ENCODE measurements around the gene MRPS16.

The MRPS16 gene

GRCh38 chr10:73281097-73281496 is 28.7 kb upstream of the MRPS16 start:
- no peak for DNase-seq (ENCODE audit: extremely low read depth, insufficient read length)
- H3K36me3 ChIP-seq (ENCODE audit: control insufficient read depth, insufficient read depth, low read length) = no peaks in the 10 kb centered on the region
- no peaks in the 10 kb centered on the region for H3K27me3 ChIP-seq (replicated peaks; ENCODE audit: control insufficient read depth, insufficient read depth, low read length)
- H3K4me3 ChIP-seq (replicated peaks; ENCODE audit: low read depth, low read length) = no peak overlapping the region
- TF ChIP-seq CTCF (IDR thresholded peaks at IDR 0.05; ENCODE audit: insufficient read depth, low read length, poor library complexity, severe bottlenecking) = no peak

GRCh38 chr10:73264423-73264822 is 12.0 kb upstream of the MRPS16 start:
- DNase-seq (ENCODE audit: extremely low read depth, insufficient read length) = no peak
- Histone ChIP-seq H3K4me3 (replicated peaks; ENCODE audit: low read depth, low read length) (no peak overlapping the region), H3K27me3 (replicated peaks; ENCODE audit: control insufficient read depth, insufficient read depth, low read length) (no peaks in the 10 kb centered on the region), H3K36me3 (ENCODE audit: control insufficient read depth, insufficient read depth, low read length) (no peaks in the 10 kb centered on the region)
- no peak for TF ChIP-seq CTCF (IDR thresholded peaks at IDR 0.05; ENCODE audit: insufficient read depth, low read length, poor library complexity, severe bottlenecking)

- no peak for DNase-seq (ENCODE audit: extremely low read depth, insufficient read length)
- H3K27me3 ChIP-seq (replicated peaks; ENCODE audit: control insufficient read depth, insufficient read depth, low read length) = no peaks in the 10 kb centered on the region
- TF ChIP-seq CTCF (IDR thresholded peaks at IDR 0.05; ENCODE audit: insufficient read depth, low read length, poor library complexity, severe bottlenecking) = peak; percentile 44
- no peaks in the 10 kb centered on the region for H3K36me3 ChIP-seq (ENCODE audit: control insufficient read depth, insufficient read depth, low read length)
- H3K4me3 ChIP-seq (replicated peaks; ENCODE audit: low read depth, low read length) = no peak overlapping the region
These were observed 11.4 kb upstream of the MRPS16 start for GRCh38 chr10:73263693-73264347.

- no peak for TF ChIP-seq CTCF (IDR thresholded peaks at IDR 0.05; ENCODE audit: insufficient read depth, low read length, poor library complexity, severe bottlenecking)
- H3K27me3 ChIP-seq (replicated peaks; ENCODE audit: control insufficient read depth, insufficient read depth, low read length) = no peaks in the 10 kb centered on the region
- DNase-seq (ENCODE audit: extremely low read depth, insufficient read length) = no peak
- H3K4me3 ChIP-seq (replicated peaks; ENCODE audit: low read depth, low read length) = no peak overlapping the region
- H3K36me3 ChIP-seq (ENCODE audit: control insufficient read depth, insufficient read depth, low read length) = no peaks in the 10 kb centered on the region
These were observed 10.6 kb upstream of the MRPS16 start for GRCh38 chr10:73262880-73263555.

- no peak for TF ChIP-seq CTCF (IDR thresholded peaks at IDR 0.05; ENCODE audit: insufficient read depth, low read length, poor library complexity, severe bottlenecking)
- Histone ChIP-seq H3K27me3 (replicated peaks; ENCODE audit: control insufficient read depth, insufficient read depth, low read length) (no peaks in the 10 kb centered on the region), H3K36me3 (ENCODE audit: control insufficient read depth, insufficient read depth, low read length) (no peaks in the 10 kb centered on the region), H3K4me3 (replicated peaks; ENCODE audit: low read depth, low read length) (no peak overlapping the region)
- no peak for DNase-seq (ENCODE audit: extremely low read depth, insufficient read length)
These were observed 9.8 kb upstream of the MRPS16 start for GRCh38 chr10:73262105-73262730.

Measured in GM06990 (cell line).